ENCODE measurements around the gene TMC2.

Gene TMC2

DNA sequence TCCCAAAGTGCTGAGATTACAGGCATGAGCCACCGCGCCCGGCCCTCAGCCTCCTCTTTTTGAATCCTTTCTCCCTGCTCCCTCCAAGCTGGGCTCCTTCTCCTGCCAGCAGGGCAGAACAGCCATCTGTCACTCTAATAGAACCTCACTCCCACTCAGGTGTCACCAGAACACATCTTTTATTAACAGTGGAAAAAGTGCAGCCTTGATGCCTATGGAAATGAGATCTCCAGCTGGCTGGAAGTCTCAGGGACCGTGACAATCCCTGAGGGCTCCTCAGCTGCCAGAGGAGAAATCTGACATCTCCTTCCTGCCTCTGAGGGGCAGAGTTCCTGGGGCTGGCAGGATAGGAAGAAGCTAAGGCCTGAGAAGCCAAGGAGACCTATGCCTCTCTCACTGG is 28.0 kb downstream of the TMC2 start:
- TF ChIP-seq, protein P1, sequence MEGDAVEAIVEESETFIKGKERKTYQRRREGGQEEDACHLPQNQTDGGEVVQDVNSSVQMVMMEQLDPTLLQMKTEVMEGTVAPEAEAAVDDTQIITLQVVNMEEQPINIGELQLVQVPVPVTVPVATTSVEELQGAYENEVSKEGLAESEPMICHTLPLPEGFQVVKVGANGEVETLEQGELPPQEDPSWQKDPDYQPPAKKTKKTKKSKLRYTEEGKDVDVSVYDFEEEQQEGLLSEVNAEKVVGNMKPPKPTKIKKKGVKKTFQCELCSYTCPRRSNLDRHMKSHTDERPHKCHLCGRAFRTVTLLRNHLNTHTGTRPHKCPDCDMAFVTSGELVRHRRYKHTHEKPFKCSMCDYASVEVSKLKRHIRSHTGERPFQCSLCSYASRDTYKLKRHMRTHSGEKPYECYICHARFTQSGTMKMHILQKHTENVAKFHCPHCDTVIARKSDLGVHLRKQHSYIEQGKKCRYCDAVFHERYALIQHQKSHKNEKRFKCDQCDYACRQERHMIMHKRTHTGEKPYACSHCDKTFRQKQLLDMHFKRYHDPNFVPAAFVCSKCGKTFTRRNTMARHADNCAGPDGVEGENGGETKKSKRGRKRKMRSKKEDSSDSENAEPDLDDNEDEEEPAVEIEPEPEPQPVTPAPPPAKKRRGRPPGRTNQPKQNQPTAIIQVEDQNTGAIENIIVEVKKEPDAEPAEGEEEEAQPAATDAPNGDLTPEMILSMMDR (conservative IDR thresholded peaks at IDR 0.05): no peak
- H3K27ac ChIP-seq: no peak overlapping the region

DNA sequence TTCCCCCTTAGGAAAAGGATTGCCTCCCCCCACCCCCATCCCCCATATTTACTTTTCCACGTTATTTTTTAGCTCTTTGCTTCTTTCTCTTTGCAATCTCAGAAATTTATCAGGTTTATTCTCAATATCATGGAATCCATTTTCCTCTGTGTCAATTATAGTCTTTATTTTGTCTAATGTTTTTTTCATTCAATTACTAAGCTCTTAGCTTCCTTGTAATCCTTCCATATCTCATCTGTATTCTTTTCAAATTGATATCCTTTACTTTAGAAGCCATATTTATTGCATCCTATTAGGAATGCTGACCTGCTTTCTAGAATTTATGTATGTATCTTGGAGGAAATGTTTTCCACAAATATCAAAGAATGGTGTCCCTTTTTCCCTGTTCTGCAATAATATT is 39.3 kb downstream of the TMC2 start:
- TF ChIP-seq, protein P1 (conservative IDR thresholded peaks at IDR 0.05): no peak
- H3K27ac ChIP-seq: no peak overlapping the region

DNA sequence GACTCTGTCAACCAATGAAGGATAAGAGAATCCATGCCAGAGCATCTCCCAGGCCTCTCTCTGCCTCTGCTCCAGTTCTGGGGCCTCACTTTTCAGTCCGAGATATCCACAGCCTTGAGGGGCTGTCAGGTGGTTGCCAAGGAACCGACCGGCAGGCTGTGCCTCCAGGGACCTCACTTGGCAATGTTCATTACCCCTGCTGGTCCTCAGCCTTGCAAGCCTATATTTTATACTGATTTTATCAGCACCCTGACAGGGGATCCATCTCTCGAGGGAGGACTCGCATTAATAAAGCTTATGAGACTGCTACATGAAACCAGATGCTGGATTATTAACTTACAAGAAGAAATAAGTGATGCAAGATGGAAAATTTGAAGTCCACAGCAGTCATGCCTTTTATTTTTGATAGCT is 39.9 kb downstream of the TMC2 start:
- TF ChIP-seq, protein P1 (conservative IDR thresholded peaks at IDR 0.05): no peak
- no peak overlapping the region for H3K27ac ChIP-seq

DNA sequence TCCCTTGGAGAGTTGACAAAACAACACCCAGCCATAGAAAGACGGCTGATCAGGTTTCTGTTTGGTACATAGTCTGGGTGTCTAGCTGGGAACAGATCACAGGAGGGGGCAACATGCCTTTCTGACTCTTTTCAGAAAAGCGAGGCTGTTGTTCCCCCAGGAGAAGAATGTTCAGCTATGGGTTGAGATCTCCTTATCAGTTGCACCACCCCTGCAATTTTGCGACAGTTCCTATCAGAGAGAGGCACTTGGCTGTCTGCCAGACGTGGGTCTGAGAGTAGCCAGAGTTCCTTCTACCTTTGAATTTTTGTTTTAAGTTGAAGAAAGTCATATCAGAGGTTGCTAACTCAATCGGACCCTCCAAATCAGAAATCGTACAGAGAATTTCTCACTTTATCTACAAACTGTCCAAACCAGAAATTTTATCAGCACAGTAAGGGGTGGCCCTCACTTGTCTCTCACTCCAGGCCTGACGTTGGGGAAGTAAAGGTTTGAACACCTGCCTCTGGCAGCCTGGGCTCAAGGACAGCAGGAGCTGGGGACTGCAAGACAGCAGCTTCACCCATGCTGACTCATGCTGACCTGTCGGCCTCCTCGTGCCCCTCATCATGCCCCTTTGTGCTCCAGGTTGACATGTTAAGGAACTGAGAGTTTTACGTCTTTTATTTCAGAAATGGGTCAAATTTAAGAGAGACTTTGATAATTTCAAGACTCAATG is 42.3 kb downstream of the TMC2 start:
- TF ChIP-seq, protein P1 (conservative IDR thresholded peaks at IDR 0.05): no peak
- H3K27ac ChIP-seq: no peak overlapping the region

DNA sequence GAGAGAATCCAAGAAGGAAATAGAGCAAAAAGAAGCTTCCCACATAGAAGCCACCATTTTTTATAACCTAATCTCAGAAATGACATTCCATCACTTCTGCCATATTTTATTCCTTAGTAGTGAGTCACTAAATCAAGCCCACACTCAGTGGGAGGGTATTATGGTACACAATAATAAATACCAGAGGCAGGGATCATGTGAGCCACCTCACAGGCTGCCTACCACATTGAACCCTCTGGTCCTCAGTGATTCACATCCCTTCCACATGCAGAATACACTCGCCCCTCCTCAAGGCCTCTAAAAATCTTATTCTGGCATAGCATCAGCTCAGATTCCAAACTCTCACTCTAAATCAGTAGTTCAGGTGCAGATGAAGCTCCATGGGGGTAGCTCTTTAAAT is 49.4 kb downstream of the TMC2 start:
- TF ChIP-seq, protein P1 (conservative IDR thresholded peaks at IDR 0.05): no peak
- no peak overlapping the region for H3K27ac ChIP-seq

DNA sequence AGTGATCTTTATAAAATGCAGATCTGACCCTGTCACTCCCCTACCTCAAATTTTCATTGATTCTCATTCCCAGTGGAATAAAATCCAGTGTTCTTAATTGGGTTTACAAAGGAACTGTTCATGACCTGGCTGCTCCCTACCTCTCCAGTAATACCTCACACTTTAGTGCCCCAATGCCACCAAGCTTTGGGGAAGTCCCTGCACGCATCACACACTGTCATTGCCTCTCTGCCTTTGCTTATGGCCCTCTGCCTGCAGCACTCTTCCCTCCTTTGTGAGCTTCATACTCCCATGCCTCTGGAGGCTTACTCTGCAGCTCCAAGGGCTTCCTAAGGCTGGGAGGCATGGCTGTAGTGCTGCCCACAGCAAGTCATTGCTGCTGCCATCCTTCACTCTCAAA is 57.4 kb downstream of the TMC2 start:
- TF ChIP-seq, protein P1 (conservative IDR thresholded peaks at IDR 0.05): no peak
- H3K27ac ChIP-seq: no peak overlapping the region

DNA sequence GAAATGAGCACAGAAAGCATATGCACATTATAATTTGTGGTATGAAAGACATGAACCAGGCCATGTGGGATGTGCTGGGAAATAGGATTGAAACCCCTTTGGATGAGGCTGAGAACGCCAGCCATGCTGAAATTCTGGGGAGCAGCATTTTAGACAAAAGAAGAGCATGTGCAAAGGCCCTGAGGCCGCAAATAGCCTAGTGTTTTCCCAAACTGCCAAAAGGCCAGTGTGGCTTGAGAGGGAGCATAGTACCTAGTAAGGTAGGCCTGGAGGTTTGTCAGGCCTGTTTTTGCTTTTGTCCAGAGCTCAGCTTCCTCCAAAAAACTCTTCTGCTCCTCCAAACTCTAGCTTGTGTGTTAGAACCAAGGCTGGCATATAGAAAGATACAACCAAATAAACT is 58.7 kb downstream of the TMC2 start:
- TF ChIP-seq, protein P1 (conservative IDR thresholded peaks at IDR 0.05): no peak
- no peak overlapping the region for H3K27ac ChIP-seq
